ENCODE results near the gene CTCF. TPM values are rescaled to one million over a fixed set of nuclear protein-coding genes. Genes with fewer than 3 reads are reported as not detected.

The CTCF gene
- total and polyA plus RNA-seq, 2 donors (not counting 3 experiments of a cell fraction or from before 2014, with no cell fraction given), result 20.7 to 40.0 TPM

GRCh38 chr16:67660564-67661028 is 98.3 kb downstream of the CTCF start, which contains the start of gene PARD6A:
TSS of gene PARD6A (plus strand) at chr16:67660960. CDS start at chr16:67661039, 79 bp downstream.
- no TSS peak for BruUV-seq (replicated peaks)
- POLR2A ChIA-PET, result interaction anchor here (1.5 kb wide), 1 partner anchor 139 kb away, joined by 3 read pairs; no protein-coding TSS in a partner anchor
- peaks cover 9% of the 10 kb centered on the region for H3K4me1 ChIP-seq (ENCODE audit: control insufficient read depth, extremely low read depth, insufficient read depth, low read length)
- dilution Hi-C loops (cut with MboI; ENCODE audit: extremely low pct_ligation_motif_present, low sequenced_read_pairs), result no loop called here
- no peaks in the 10 kb centered on the region for H3K27me3 ChIP-seq (ENCODE audit: control insufficient read depth in 2 of 2, insufficient read depth in 2 of 2, low read length in 2 of 2)
- H3K9me1 ChIP-seq (replicated peaks; ENCODE audit: control insufficient read depth, extremely low read depth, insufficient read depth, low read length), result no peaks in the 10 kb centered on the region
- no peak for TF ChIP-seq CTCF (IDR thresholded peaks at IDR 0.05; ENCODE audit: extremely low read depth in 1 of 2, insufficient read depth in 1 of 2, low read depth in 1 of 2, low read length in 2 of 2)
- no peak for TF ChIP-seq POLR2AphosphoS5 (IDR thresholded peaks at IDR 0.05; ENCODE audit: insufficient read depth, low read depth, low read length)
- no peak for TF ChIP-seq GATA2 (IDR thresholded peaks at IDR 0.05; ENCODE audit: insufficient read depth, insufficient read length, low read depth, low read length)
- no peak for TF ChIP-seq POLR2A (IDR thresholded peaks at IDR 0.05; ENCODE audit: low read depth, low read length)
- TF ChIP-seq EZH2 (IDR thresholded peaks at IDR 0.05; ENCODE audit: borderline replicate concordance, low read depth, low read length, severe bottlenecking), result no peak
- no peak for TF ChIP-seq MYC (IDR thresholded peaks at IDR 0.05; ENCODE audit: low read depth, low read length)
- no peak for TF ChIP-seq FOS (IDR thresholded peaks at IDR 0.05; ENCODE audit: borderline replicate concordance, insufficient read depth, low read length)
- TF ChIP-seq MAX (IDR thresholded peaks at IDR 0.05; ENCODE audit: insufficient read depth, insufficient read length), result no peak
- TF ChIP-seq JUN (IDR thresholded peaks at IDR 0.05; ENCODE audit: borderline replicate concordance, insufficient read depth, insufficient read length, low read depth), result no peak
- H3K27ac ChIP-seq (ENCODE audit: insufficient read depth, low read depth, low read length), result peak within 1 kb of the TSS; percentile 44
- DNase-seq (ENCODE audit: low read depth, low spot score), result peak; percentile 94
- CTCF ChIA-PET, result interaction anchor here (0.8 to 2.1 kb wide), 16 partner anchors 10 to 146 kb away, joined by 3 to 31 read pairs (median 5); partner anchors contain the start of genes CARMIL2 and CTCF
- no peaks in the 10 kb centered on the region for H3K79me2 ChIP-seq (ENCODE audit: control insufficient read depth, insufficient read depth, low read length)
- peaks cover 0 to 6% of the 10 kb centered on the region in 2 experiments for H3K36me3 ChIP-seq (ENCODE audit: control insufficient read depth in 2 of 2, extremely low read depth in 1 of 2, insufficient read depth in 2 of 2, low read length in 2 of 2)
- H3K4me2 ChIP-seq (ENCODE audit: insufficient read depth, low read length), result peak within 1 kb of the TSS; percentile 75
- H3K4me3 ChIP-seq (replicated peaks in 1 of 3; ENCODE audit: insufficient read depth in 1 of 3, low read depth in 1 of 3, low read length in 3 of 3), result peak within 1 kb of the TSS; percentile 32 to 70 (median 64)
- H2AFZ ChIP-seq (ENCODE audit: low read depth, low read length), result peak within 1 kb of the TSS; percentile 83
- H4K20me1 ChIP-seq (replicated peaks; ENCODE audit: control insufficient read depth, extremely low read depth, insufficient read depth, low read length), result no peaks in the 10 kb centered on the region
- peak within 1 kb of the TSS; percentile 51 for H3K9ac ChIP-seq (replicated peaks; ENCODE audit: extremely low read depth, insufficient read depth, low read length)
- no peaks in the 10 kb centered on the region for H3K9me3 ChIP-seq (replicated peaks; ENCODE audit: control insufficient read depth, insufficient read depth, low read length)
- intact Hi-C loops (cut with micrococcal nuclease), result loop anchor here (1.0 to 2.0 kb wide), 2 partner anchors 98 to 122 kb away; partner anchors contain the start of gene CTCF
- FAIRE-seq, result peak; percentile 96

All from endothelial cell of umbilical vein (primary cell).